ENCODE results near the gene PTRH1.

GRCh38 chr9:127693697-127694096, 21.8 kb downstream of the PTRH1 start:
- TF ChIP-seq, protein P1, sequence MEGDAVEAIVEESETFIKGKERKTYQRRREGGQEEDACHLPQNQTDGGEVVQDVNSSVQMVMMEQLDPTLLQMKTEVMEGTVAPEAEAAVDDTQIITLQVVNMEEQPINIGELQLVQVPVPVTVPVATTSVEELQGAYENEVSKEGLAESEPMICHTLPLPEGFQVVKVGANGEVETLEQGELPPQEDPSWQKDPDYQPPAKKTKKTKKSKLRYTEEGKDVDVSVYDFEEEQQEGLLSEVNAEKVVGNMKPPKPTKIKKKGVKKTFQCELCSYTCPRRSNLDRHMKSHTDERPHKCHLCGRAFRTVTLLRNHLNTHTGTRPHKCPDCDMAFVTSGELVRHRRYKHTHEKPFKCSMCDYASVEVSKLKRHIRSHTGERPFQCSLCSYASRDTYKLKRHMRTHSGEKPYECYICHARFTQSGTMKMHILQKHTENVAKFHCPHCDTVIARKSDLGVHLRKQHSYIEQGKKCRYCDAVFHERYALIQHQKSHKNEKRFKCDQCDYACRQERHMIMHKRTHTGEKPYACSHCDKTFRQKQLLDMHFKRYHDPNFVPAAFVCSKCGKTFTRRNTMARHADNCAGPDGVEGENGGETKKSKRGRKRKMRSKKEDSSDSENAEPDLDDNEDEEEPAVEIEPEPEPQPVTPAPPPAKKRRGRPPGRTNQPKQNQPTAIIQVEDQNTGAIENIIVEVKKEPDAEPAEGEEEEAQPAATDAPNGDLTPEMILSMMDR (IDR thresholded peaks at IDR 0.05), result no peak
- TF ChIP-seq EP300 (IDR thresholded peaks at IDR 0.05), result no peak
- TF ChIP-seq POLR2A (IDR thresholded peaks at IDR 0.05), result no peak
